ENCODE results near the gene INO80.

The INO80 gene

GRCh38 chr15:41039121-41039520 is 77.0 kb downstream of the INO80 start:
- Histone ChIP-seq H3K9ac (ENCODE audit: low read length) (no peak overlapping the region), H2AFZ (ENCODE audit: low read length) (no peak overlapping the region), H4K20me1 (ENCODE audit: insufficient read depth, low read length) (no peaks in the 10 kb centered on the region), H3F3A (ENCODE audit: insufficient read depth, low read length) (no peaks in the 10 kb centered on the region), H3K4me2 (ENCODE audit: low read length) (no peak overlapping the region), H3K36me3 (ENCODE audit: insufficient read depth, low read length) (peaks cover 52% of the 10 kb centered on the region), H3K27ac (ENCODE audit: low read depth, low read length, poor library complexity, severe bottlenecking) (no peak overlapping the region), H3K9me2 (ENCODE audit: low read depth, low read length) (no peaks in the 10 kb centered on the region), H3K9me3 (ENCODE audit: low read length) (no peaks in the 10 kb centered on the region), H3K4me1 (ENCODE audit: insufficient read depth, low read length, severe bottlenecking) (no peaks in the 10 kb centered on the region), H3K79me2 (ENCODE audit: insufficient read depth, low read length) (no peaks in the 10 kb centered on the region), H3K4me3 (ENCODE audit: low read depth, low read length, poor library complexity, severe bottlenecking) (no peak overlapping the region), H3K27me3 (ENCODE audit: insufficient read depth, low read length) (no peaks in the 10 kb centered on the region)
- TF ChIP-seq EZH2 (IDR thresholded peaks at IDR 0.05; ENCODE audit: borderline replicate concordance, low read length) (no peak), CTCF (IDR thresholded peaks at IDR 0.05; ENCODE audit: low read length) (no peak)

- TF ChIP-seq EZH2 (IDR thresholded peaks at IDR 0.05; ENCODE audit: borderline replicate concordance, low read length) (no peak), CTCF (IDR thresholded peaks at IDR 0.05; ENCODE audit: low read length) (no peak)
- Histone ChIP-seq H3K36me3 (ENCODE audit: insufficient read depth, low read length) (peaks cover 41% of the 10 kb centered on the region), H3K4me3 (ENCODE audit: low read depth, low read length, poor library complexity, severe bottlenecking) (no peak overlapping the region), H4K20me1 (ENCODE audit: insufficient read depth, low read length) (no peaks in the 10 kb centered on the region), H3F3A (ENCODE audit: insufficient read depth, low read length) (no peaks in the 10 kb centered on the region; the same call in 1 of the 2 replicates), H3K4me2 (ENCODE audit: low read length) (no peak overlapping the region), H3K9me3 (ENCODE audit: low read length) (no peaks in the 10 kb centered on the region), H3K4me1 (ENCODE audit: insufficient read depth, low read length, severe bottlenecking) (no peaks in the 10 kb centered on the region), H3K9me2 (ENCODE audit: low read depth, low read length) (no peaks in the 10 kb centered on the region), H3K27ac (ENCODE audit: low read depth, low read length, poor library complexity, severe bottlenecking) (no peak overlapping the region), H3K9ac (ENCODE audit: low read length) (no peak overlapping the region), H2AFZ (ENCODE audit: low read length) (no peak overlapping the region), H3K27me3 (ENCODE audit: insufficient read depth, low read length) (no peaks in the 10 kb centered on the region), H3K79me2 (ENCODE audit: insufficient read depth, low read length) (no peaks in the 10 kb centered on the region)
Observed at GRCh38 chr15:41032079-41032328, 84.1 kb downstream of the INO80 start.

GRCh38 chr15:41031232-41032078 is 84.6 kb downstream of the INO80 start:
- Histone ChIP-seq H3K27ac (ENCODE audit: low read depth, low read length, poor library complexity, severe bottlenecking) (no peak overlapping the region), H3F3A (ENCODE audit: insufficient read depth, low read length) (no peaks in the 10 kb centered on the region; the same call in 1 of the 2 replicates), H3K27me3 (ENCODE audit: insufficient read depth, low read length) (no peaks in the 10 kb centered on the region), H3K9ac (ENCODE audit: low read length) (no peak overlapping the region), H3K4me1 (ENCODE audit: insufficient read depth, low read length, severe bottlenecking) (no peaks in the 10 kb centered on the region), H3K4me3 (ENCODE audit: low read depth, low read length, poor library complexity, severe bottlenecking) (no peak overlapping the region), H4K20me1 (ENCODE audit: insufficient read depth, low read length) (no peaks in the 10 kb centered on the region), H3K36me3 (ENCODE audit: insufficient read depth, low read length) (peaks cover 47% of the 10 kb centered on the region), H3K9me2 (ENCODE audit: low read depth, low read length) (no peaks in the 10 kb centered on the region), H2AFZ (ENCODE audit: low read length) (no peak overlapping the region), H3K9me3 (ENCODE audit: low read length) (no peaks in the 10 kb centered on the region), H3K4me2 (ENCODE audit: low read length) (no peak overlapping the region), H3K79me2 (ENCODE audit: insufficient read depth, low read length) (no peaks in the 10 kb centered on the region)
- no peak for TF ChIP-seq EZH2 (IDR thresholded peaks at IDR 0.05; ENCODE audit: borderline replicate concordance, low read length)
- TF ChIP-seq CTCF (IDR thresholded peaks at IDR 0.05; ENCODE audit: low read length) = no peak

Measured in OCI-LY1 (cell line).